CD4-positive, alpha-beta T cell (primary cell): ENCODE measurements around the gene NHSL2. TPM values are rescaled to one million over a fixed set of nuclear protein-coding genes. Genes with fewer than 3 reads are reported as not detected.
"Not testable (repeated sequence)": the region's sequence is repeated elsewhere in the genome, so short reads cannot be mapped to it uniquely, and the experiment has no call there.

Experiments used
- ATAC-seq: fragments of 200-7000 bp; cut with Tn5 transposase; one replicate; pipeline ENCODE4 v1.10.0; 2022; ENCODE audit warnings: mild to moderate bottlenecking; ENCODE audit not compliant: poor library complexity
- CTCF ChIA-PET: fragments of 350-600 bp; sonication (Branson Sonifier 250); formaldehyde crosslinking; loops from one replicate; lab custom pipeline; 2021; ENCODE audit warnings: antibody characterized with exemption, inconsistent platforms; lab: Charles Lee
- POLR2A ChIA-PET: fragments of 350-600 bp; sonication (Branson Sonifier 250); formaldehyde crosslinking; loops from one replicate; lab custom pipeline; 2021; ENCODE audit warnings: antibody characterized with exemption, inconsistent platforms; lab: Charles Lee
- DNase-seq, 14 experiments: peaks; one replicate each; pipeline ENCODE4 v3.0.0-alpha.2; 2013 to 2020; ENCODE audit warnings: mixed read lengths in 2 of 14
- H3K27ac ChIP-seq, 2 donors: one replicate each; pipeline versions ENCODE4 v1.5.1 to v1.7.0; 2013; ENCODE audit warnings: low read length in 2 of 2, low read depth in 1 of 2, mild to moderate bottlenecking in 1 of 2
- H3K27me3 ChIP-seq, 2 experiments: 1 replicate in 1 of 2; 2 replicates in 1 of 2; pipeline versions ENCODE4 v1.6.1 to v1.7.0; 2013; ENCODE audit warnings: low read length in 2 of 2, control low read depth in 1 of 2, mild to moderate bottlenecking in 1 of 2, moderate library complexity in 1 of 2; ENCODE audit not compliant: insufficient read depth in 2 of 2, control insufficient read depth in 1 of 2
- H3K36me3 ChIP-seq: one replicate; pipeline ENCODE4 v1.6.1; 2013; ENCODE audit warnings: low read length, control low read depth; ENCODE audit not compliant: insufficient read depth
- H3K4me1 ChIP-seq: one replicate; pipeline ENCODE4 v1.6.1; 2013; ENCODE audit warnings: low read length, control low read depth; ENCODE audit not compliant: insufficient read depth
- H3K4me3 ChIP-seq: one replicate; pipeline ENCODE4 v1.5.1; 2013; ENCODE audit warnings: mild to moderate bottlenecking, low read length, moderate library complexity
- H3K9me3 ChIP-seq, 2 experiments: 1 replicate in 1 of 2; 2 replicates in 1 of 2; pipeline versions ENCODE4 v1.6.1 to v1.7.0; 2013; ENCODE audit warnings: low read length in 2 of 2, mild to moderate bottlenecking in 2 of 2, control low read depth in 1 of 2, moderate library complexity in 1 of 2; ENCODE audit not compliant: control insufficient read depth in 1 of 2, insufficient read depth in 1 of 2
- H3K27ac Mint-ChIP-seq: one replicate; pipeline ENCODE4 v1.8.0; 2020; ENCODE audit warnings: mixed read lengths
- H3K27me3 Mint-ChIP-seq: one replicate; pipeline ENCODE4 v1.8.0; 2021; ENCODE audit warnings: mixed read lengths
- H3K36me3 Mint-ChIP-seq: one replicate; pipeline ENCODE4 v1.8.0; 2021; ENCODE audit warnings: low read depth, mixed read lengths
- H3K4me1 Mint-ChIP-seq: one replicate; pipeline ENCODE4 v1.8.0; 2021; ENCODE audit warnings: low read depth, mixed read lengths
- H3K4me3 Mint-ChIP-seq: one replicate; pipeline ENCODE4 v1.8.0; 2020; ENCODE audit warnings: mild to moderate bottlenecking, mixed read lengths
- H3K9me3 Mint-ChIP-seq: one replicate; pipeline ENCODE4 v1.8.0; 2020; ENCODE audit warnings: mixed read lengths
- intact Hi-C, 2 experiments: fragments of 100-400 bp; cut with DNase I in 1 of 2; cut with micrococcal nuclease in 1 of 2; formaldehyde crosslinking; loops; one replicate each; pipeline versions ENCODE4 v1.15.1 to v1.9.0; 2023 to 2025; cut with DNase I, micrococcal nuclease
- polyA plus RNA-seq, 2 donors: library from polyadenylated mRNA; unstranded; fragments of 120-200 nt; gene quantifications; one replicate each; pipeline ENCODE4 v1.2.1, GENCODE V29; 2013
- total RNA-seq, 174 experiments: library from RNA in 2 of 174; stranded (reverse) in 2 of 174; gene quantifications; one replicate each; pipeline ENCODE4 v1.2.3 and lab custom pipeline; 2021 to 2026
- TF ChIP-seq, protein P1 (sequence below): fragments of 200-600 bp; IDR thresholded peaks from one replicate; pipeline ENCODE4 v1.8.0; 2022; ENCODE audit warnings: antibody characterized with exemption, mild to moderate bottlenecking

Gene NHSL2
- total RNA-seq = 1 to 10 TPM; 1.3 to 1.5 TPM
- 10.1 TPM for polyA plus RNA-seq (2013, experiment 1 of 2)
- polyA plus RNA-seq (2013, experiment 2 of 2) = 11.0 TPM
- total RNA-seq (lab: John Stamatoyannopoulos, UW) = 0.12 to 46.6 (median 6.4) reads per million in 172 experiments

DNA sequence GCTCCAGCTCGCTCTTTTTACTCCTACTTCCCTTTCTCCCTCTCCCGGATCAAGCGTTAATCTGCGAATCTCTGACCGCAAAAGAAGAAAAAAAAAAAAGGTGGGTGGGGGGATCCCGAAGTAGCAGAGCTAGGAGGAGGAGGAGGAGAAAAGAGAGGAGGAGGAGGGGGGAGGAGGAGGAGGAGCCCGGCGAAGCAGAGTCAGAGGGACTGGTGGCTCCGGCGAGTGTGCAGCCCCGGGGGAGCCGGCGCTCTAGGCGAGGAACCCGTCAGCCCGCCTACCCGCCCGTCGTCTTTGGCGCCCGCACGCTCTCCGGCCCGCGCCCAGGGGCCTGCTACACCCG is at the start of gene NHSL2:
TSS of gene NHSL2 (plus strand) at position 203 of the 343 bp plus-strand sequence.
- ATAC-seq (no peak), DNase-seq (peak in 4 of 14 experiments; percentile 2 to 24 (median 4))
- H3K36me3 Mint-ChIP-seq = no peaks in the 10 kb centered on the region
- H3K4me3 Mint-ChIP-seq = peak within 1 kb of the TSS; percentile 58
- H3K27ac Mint-ChIP-seq = no peak within 1 kb of the TSS
- ChIA-PET CTCF (interaction anchor here (0.8 kb wide), 1 partner anchor 82 kb away, joined by 3 read pairs; no protein-coding TSS in a partner anchor), POLR2A (interaction anchor here (1.0 kb wide), 1 partner anchor 14 kb away, joined by 3 read pairs; no protein-coding TSS in a partner anchor)
- Histone ChIP-seq H3K27ac (no peak within 1 kb of the TSS), H3K36me3 (no peaks in the 10 kb centered on the region), H3K4me3 (peak within 1 kb of the TSS; percentile 34), H3K9me3 (no peaks in the 10 kb centered on the region), H3K27me3 (peaks cover 24 to 38% of the 10 kb centered on the region in 2 experiments), H3K4me1 (peaks cover 16% of the 10 kb centered on the region)
- no peaks in the 10 kb centered on the region for H3K9me3 Mint-ChIP-seq
- intact Hi-C loops = no loop called here
- peaks cover 7% of the 10 kb centered on the region for H3K4me1 Mint-ChIP-seq
- TF ChIP-seq, protein P1, sequence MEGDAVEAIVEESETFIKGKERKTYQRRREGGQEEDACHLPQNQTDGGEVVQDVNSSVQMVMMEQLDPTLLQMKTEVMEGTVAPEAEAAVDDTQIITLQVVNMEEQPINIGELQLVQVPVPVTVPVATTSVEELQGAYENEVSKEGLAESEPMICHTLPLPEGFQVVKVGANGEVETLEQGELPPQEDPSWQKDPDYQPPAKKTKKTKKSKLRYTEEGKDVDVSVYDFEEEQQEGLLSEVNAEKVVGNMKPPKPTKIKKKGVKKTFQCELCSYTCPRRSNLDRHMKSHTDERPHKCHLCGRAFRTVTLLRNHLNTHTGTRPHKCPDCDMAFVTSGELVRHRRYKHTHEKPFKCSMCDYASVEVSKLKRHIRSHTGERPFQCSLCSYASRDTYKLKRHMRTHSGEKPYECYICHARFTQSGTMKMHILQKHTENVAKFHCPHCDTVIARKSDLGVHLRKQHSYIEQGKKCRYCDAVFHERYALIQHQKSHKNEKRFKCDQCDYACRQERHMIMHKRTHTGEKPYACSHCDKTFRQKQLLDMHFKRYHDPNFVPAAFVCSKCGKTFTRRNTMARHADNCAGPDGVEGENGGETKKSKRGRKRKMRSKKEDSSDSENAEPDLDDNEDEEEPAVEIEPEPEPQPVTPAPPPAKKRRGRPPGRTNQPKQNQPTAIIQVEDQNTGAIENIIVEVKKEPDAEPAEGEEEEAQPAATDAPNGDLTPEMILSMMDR = no peak
- peaks cover 76% of the 10 kb centered on the region for H3K27me3 Mint-ChIP-seq

DNA sequence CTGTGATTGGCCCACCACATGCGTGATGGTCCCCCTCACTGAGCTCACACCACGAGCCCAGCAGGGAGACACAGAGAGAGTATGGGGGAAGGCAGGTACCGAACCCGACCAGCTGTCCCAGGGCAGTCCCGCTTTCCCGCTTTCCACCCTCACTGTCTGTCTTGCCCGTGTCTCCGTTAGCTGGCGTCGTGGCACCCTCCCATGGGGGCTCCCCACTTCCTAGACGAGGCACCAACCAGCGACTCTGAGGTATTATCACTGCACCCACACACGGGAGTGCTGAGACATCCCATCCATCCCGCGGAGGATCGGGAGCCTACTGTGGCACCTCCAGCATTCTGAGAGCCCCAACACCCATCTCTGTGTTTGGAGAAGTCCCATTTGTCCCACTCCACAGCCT is 43.0 kb upstream of the NHSL2 start:
- Histone ChIP-seq H3K36me3 (no peaks in the 10 kb centered on the region), H3K9me3 (no peaks in the 10 kb centered on the region), H3K27ac (no peak overlapping the region), H3K4me3 (no peak overlapping the region), H3K4me1 (no peaks in the 10 kb centered on the region), H3K27me3 (peaks cover 4 to 5% of the 10 kb centered on the region in 2 experiments)
- H3K27ac Mint-ChIP-seq = no peak overlapping the region
- intact Hi-C loops = no loop called here
- ChIA-PET POLR2A (no interaction called here), CTCF (no interaction called here)
- H3K27me3 Mint-ChIP-seq = peaks cover 21% of the 10 kb centered on the region
- no peak overlapping the region for H3K4me3 Mint-ChIP-seq
- no peaks in the 10 kb centered on the region for H3K4me1 Mint-ChIP-seq
- no peaks in the 10 kb centered on the region for H3K36me3 Mint-ChIP-seq
- DNase-seq = no peak
- TF ChIP-seq, protein P1 = no peak
- ATAC-seq = no peak
- no peaks in the 10 kb centered on the region for H3K9me3 Mint-ChIP-seq

DNA sequence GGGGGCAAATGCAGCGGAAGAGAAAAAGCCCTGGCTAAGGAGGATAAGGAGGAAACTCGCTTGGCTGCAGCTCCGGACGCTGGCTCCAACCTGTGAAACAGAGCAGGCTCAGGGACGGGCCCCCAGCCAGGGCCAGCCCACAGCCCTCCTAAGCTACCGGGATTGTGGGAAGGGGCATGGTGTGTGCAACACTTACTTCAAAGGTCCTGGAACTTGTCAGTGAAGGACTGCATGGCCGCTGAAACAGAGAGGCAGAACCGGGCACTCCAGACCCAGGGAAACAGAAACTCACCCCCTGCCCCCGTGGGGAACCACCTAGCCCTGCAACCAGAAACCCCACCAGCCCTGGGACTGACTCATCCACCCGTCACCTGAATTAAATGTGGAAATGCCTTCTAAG is 41.1 kb upstream of the NHSL2 start:
- H3K4me3 Mint-ChIP-seq, H3K4me3 ChIP-seq, H3K4me1 Mint-ChIP-seq, H3K36me3 Mint-ChIP-seq, POLR2A ChIA-PET, H3K36me3 ChIP-seq, H3K4me1 ChIP-seq, ATAC-seq, H3K27ac ChIP-seq, CTCF ChIA-PET, H3K27ac Mint-ChIP-seq, H3K9me3 ChIP-seq, DNase-seq, H3K9me3 Mint-ChIP-seq, H3K27me3 ChIP-seq, intact Hi-C loops: not testable (repeated sequence)
- peaks cover 26% of the 10 kb centered on the region for H3K27me3 Mint-ChIP-seq
